ENCODE results near the gene TTYH1. TPM values are rescaled to one million over a fixed set of nuclear protein-coding genes. Genes with fewer than 3 reads are reported as not detected.

Gene TTYH1
- total and polyA plus RNA-seq, 2 experiments from 2014 or later: 1.1 TPM; not detected in 1

DNA sequence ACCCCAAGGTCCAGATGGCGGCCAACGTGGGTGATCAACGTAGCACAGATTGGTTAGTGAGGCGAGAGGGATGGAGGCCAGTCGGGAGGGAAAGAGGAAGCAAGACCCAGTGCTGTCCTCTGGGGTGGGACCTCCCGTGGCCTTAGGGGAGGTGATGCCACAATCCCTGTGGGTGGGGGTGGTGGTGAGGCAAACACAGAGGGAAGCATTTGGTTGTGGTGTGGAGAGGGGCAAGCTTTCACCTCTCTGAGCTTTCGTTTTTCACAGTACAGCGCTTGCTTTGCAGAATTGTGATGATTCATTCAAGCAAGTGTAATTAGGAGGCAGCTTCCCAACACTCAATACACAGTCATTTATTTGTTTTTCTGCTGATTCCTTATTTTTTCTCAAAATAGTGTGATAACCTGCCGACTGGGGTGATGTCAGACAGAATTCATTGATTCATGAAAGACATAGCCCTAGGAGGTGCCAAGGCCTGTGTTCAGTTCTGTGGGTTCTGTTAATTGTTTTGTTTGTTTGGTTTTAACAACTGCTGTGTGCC, 36.1 kb downstream of the TTYH1 start:
- no peak for DNase-seq (ENCODE audit: low read depth in 1 of 2, low spot score in 1 of 2)
- no peaks in the 10 kb centered on the region for H3K9me3 ChIP-seq (ENCODE audit: low read depth)
- TF ChIP-seq, protein P1, sequence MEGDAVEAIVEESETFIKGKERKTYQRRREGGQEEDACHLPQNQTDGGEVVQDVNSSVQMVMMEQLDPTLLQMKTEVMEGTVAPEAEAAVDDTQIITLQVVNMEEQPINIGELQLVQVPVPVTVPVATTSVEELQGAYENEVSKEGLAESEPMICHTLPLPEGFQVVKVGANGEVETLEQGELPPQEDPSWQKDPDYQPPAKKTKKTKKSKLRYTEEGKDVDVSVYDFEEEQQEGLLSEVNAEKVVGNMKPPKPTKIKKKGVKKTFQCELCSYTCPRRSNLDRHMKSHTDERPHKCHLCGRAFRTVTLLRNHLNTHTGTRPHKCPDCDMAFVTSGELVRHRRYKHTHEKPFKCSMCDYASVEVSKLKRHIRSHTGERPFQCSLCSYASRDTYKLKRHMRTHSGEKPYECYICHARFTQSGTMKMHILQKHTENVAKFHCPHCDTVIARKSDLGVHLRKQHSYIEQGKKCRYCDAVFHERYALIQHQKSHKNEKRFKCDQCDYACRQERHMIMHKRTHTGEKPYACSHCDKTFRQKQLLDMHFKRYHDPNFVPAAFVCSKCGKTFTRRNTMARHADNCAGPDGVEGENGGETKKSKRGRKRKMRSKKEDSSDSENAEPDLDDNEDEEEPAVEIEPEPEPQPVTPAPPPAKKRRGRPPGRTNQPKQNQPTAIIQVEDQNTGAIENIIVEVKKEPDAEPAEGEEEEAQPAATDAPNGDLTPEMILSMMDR (IDR thresholded peaks at IDR 0.05; ENCODE audit: low read depth, low read length): no peak
- peaks cover 52% of the 10 kb centered on the region for H3K36me3 ChIP-seq
- H3K4me3 ChIP-seq: no peak overlapping the region
- no peak overlapping the region for H3K27ac ChIP-seq
- peaks cover 13% of the 10 kb centered on the region for H3K4me1 ChIP-seq (ENCODE audit: low read depth)
- no peaks in the 10 kb centered on the region for H3K27me3 ChIP-seq

DNA sequence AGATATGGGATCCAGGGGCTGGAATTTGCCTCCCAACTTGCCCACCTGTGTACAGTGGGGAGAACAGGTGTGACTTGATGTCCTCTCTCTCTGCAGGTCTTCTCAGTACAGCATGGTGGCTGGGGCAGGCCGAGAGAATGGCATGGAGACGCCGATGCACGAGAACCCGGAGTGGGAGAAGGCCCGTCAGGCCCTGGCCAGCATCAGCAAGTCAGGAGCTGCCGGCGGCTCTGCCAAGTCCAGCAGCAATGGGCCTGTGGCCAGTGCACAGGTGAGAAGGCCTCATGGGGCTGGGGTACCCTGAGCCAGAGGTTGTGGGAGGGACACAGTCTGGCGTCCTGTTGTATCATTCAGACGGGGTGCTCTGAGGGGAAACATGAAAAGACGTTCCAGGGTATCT, 36.7 kb downstream of the TTYH1 start:
- Histone ChIP-seq H3K36me3 (peaks cover 56% of the 10 kb centered on the region), H3K4me1 (ENCODE audit: low read depth) (peaks cover 12% of the 10 kb centered on the region), H3K27ac (no peak overlapping the region), H3K4me3 (no peak overlapping the region), H3K27me3 (no peaks in the 10 kb centered on the region), H3K9me3 (ENCODE audit: low read depth) (no peaks in the 10 kb centered on the region)
- DNase-seq (ENCODE audit: low read depth in 1 of 2, low spot score in 1 of 2): no peak
- TF ChIP-seq, protein P1 (IDR thresholded peaks at IDR 0.05; ENCODE audit: low read depth, low read length): no peak

DNA sequence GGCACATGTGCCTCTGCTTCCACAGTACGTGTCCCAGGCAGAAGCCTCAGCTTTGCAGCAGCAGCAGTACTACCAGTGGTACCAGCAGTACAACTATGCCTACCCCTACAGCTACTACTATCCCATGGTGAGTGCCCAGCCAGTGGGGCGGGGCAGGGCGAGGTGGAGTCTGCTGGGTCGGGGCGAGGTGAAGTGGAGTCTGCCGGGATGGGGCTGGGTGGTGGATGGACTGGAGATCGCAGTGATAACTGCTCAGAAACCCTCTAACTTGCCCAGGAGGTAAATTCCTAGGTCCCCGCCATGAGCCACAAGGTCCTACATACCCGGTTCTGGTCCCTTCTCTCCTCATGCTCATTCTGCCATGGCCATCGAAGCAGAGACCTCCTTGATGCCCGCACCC, 37.4 kb downstream of the TTYH1 start:
- Histone ChIP-seq H3K36me3 (peaks cover 62% of the 10 kb centered on the region), H3K27me3 (no peaks in the 10 kb centered on the region), H3K4me3 (no peak overlapping the region), H3K27ac (no peak overlapping the region), H3K4me1 (ENCODE audit: low read depth) (peaks cover 6% of the 10 kb centered on the region), H3K9me3 (ENCODE audit: low read depth) (no peaks in the 10 kb centered on the region)
- no peak for DNase-seq (ENCODE audit: low read depth in 1 of 2, low spot score in 1 of 2)
- TF ChIP-seq, protein P1 (IDR thresholded peaks at IDR 0.05; ENCODE audit: low read depth, low read length): no peak

DNA sequence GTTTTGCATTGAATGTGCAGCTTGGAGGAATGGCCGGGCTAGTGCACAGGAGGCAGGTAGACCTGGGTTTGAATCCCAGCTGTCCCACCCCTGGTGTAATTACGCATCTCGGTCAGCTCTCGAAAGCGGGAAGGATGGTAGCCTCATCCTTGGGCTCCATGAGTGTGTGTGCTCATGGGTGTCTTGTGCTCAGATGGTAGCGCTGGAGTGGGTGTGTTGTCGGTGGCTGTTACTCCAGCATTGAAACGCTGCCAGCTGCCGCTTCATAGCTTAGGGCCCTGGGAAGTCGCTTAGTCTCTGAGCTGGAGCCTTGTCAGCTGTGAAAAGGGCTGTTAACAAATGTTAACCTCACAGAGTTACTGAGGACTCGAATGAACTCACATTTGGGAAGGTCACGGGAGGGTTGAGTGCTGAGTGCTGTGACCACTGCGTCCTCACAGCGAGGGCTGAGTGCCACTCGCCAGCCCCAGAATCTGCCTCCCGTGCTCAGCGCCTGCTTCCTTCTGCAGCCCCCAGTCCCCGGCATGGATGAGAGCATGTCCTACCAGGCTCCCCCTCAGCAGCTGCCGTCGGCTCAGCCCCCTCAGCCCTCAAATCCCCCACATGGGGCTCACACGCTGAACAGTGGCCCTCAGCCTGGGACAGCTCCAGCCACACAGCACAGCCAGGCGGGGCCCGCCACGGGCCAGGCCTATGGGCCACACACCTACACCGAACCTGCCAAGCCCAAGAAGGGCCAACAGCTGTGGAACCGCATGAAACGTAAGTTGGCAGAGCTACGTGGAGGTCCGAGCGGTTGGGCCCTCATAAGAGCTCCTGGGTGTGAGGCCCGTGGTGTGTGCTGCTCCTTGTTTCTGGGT, 38.9 kb downstream of the TTYH1 start:
- H3K4me3 ChIP-seq: no peak overlapping the region
- H3K27ac ChIP-seq: no peak overlapping the region
- peaks cover 6% of the 10 kb centered on the region for H3K4me1 ChIP-seq (ENCODE audit: low read depth)
- DNase-seq (ENCODE audit: low read depth in 1 of 2, low spot score in 1 of 2): no peak
- TF ChIP-seq, protein P1 (IDR thresholded peaks at IDR 0.05; ENCODE audit: low read depth, low read length): no peak
- H3K27me3 ChIP-seq: no peaks in the 10 kb centered on the region
- H3K9me3 ChIP-seq (ENCODE audit: low read depth): no peaks in the 10 kb centered on the region
- peaks cover 76% of the 10 kb centered on the region for H3K36me3 ChIP-seq

DNA sequence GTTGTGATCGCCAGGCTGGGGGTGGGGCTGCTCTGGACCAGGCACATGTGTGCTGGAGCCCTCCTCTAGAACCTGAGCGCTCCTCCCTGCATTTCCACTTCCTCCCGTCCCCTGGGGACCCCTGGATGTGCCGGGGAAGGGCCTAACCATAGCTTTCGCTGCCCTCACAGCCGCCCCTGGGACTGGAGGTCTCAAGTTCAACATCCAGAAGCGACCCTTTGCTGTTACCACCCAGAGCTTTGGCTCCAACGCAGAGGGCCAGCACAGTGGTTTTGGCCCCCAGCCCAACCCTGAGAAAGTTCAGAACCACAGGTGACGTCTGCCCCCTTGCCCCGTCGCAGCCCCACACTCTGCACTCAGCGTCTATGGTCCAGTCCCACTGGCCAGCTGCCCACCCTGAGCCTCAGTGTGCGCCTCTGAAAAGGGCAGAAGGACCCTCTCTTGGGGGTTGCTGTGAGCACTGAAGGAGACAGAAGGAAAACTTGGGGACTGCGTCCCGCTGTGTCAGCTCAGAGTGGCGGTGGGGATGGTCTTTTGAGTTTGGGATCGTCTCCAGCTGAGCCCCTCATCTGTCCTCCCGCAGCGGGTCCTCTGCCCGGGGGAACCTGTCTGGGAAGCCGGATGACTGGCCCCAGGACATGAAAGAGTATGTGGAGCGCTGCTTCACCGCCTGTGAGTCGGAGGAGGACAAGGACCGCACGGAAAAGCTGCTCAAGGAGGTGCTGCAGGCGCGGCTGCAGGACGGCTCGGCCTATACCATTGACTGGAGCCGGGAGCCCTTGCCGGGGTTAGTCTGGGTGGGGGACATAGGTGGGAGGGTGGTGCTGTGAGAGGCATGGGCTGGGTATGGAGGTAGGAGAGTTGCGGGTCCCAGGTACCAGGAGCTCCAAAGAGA, 39.8 kb downstream of the TTYH1 start:
- no peak overlapping the region for H3K4me3 ChIP-seq
- peaks cover 4% of the 10 kb centered on the region for H3K4me1 ChIP-seq (ENCODE audit: low read depth)
- TF ChIP-seq, protein P1 (IDR thresholded peaks at IDR 0.05; ENCODE audit: low read depth, low read length): no peak
- H3K9me3 ChIP-seq (ENCODE audit: low read depth): no peaks in the 10 kb centered on the region
- no peaks in the 10 kb centered on the region for H3K27me3 ChIP-seq
- H3K36me3 ChIP-seq: peaks cover 80% of the 10 kb centered on the region
- no peak for DNase-seq (ENCODE audit: low read depth in 1 of 2, low spot score in 1 of 2)
- H3K27ac ChIP-seq: no peak overlapping the region
